PC-9 (cell line): ENCODE data around the gene ATP5ME. TPM values are rescaled to one million over a fixed set of nuclear protein-coding genes. Genes with fewer than 3 reads are reported as not detected.

Experiments
- BruUV-seq: library from RNA; stranded (reverse); fragments of 400-500 nt; replicated peaks from 2 replicates; lab custom pipeline; 2021; lab: Mats Ljungman, UMichigan
- CTCF ChIA-PET: fragments of 300-600 bp; sonication (Branson Sonifier 250); formaldehyde crosslinking; loops from one replicate; lab custom pipeline; 2022; ENCODE audit warnings: antibody characterized with exemption; lab: Charles Lee
- POLR2A ChIA-PET: fragments of 300-600 bp; sonication (Branson Sonifier 250); formaldehyde crosslinking; loops from one replicate; lab custom pipeline; 2022; ENCODE audit warnings: antibody characterized with exemption; ENCODE audit not compliant: unreplicated experiment; lab: Charles Lee
- DNase-seq, 2 experiments: peaks; one replicate each; pipeline versions ENCODE4 v3.0.0 to v3.0.0-alpha.2; 2015 to 2022; ENCODE audit warnings: mixed read lengths in 1 of 2
- H2AFZ ChIP-seq: fragments of 200-600 bp; sonication (generic); 2 replicates; pipeline ENCODE4 v1.8.1; 2017; ENCODE audit warnings: antibody characterized with exemption
- H3F3A ChIP-seq: fragments of 200-600 bp; sonication (generic); 2 replicates; pipeline ENCODE4 v1.8.1; 2017; ENCODE audit warnings: antibody characterized with exemption, mild to moderate bottlenecking, low read depth; ENCODE audit not compliant: insufficient read depth
- H3K27ac ChIP-seq: fragments of 200-600 bp; sonication (generic); 2 replicates; pipeline ENCODE4 v1.6.1; 2016; ENCODE audit warnings: mixed run types
- H3K27me3 ChIP-seq: fragments of 200-600 bp; sonication (generic); 2 replicates; pipeline ENCODE4 v1.6.1; 2016; ENCODE audit warnings: low read depth, mixed run types; ENCODE audit not compliant: insufficient read depth
- H3K36me3 ChIP-seq: fragments of 200-600 bp; sonication (generic); 2 replicates; pipeline ENCODE4 v1.6.1; 2016; ENCODE audit warnings: low read depth, mixed run types
- H3K4me1 ChIP-seq: fragments of 200-600 bp; sonication (generic); replicated peaks from 2 replicates; pipeline ENCODE4 v1.6.1; 2016; ENCODE audit warnings: mixed run types; ENCODE audit not compliant: insufficient read depth
- H3K4me2 ChIP-seq: fragments of 200-600 bp; sonication (generic); 2 replicates; pipeline ENCODE4 v1.6.1; 2017; ENCODE audit warnings: mixed run types
- H3K4me3 ChIP-seq: fragments of 200-600 bp; sonication (generic); 2 replicates; pipeline ENCODE4 v1.6.1; 2016; ENCODE audit warnings: mixed run types
- H3K79me2 ChIP-seq: fragments of 200-600 bp; sonication (generic); 2 replicates; pipeline ENCODE4 v1.6.1; 2017; ENCODE audit warnings: low read depth, mixed run types
- H3K9me2 ChIP-seq: fragments of 200-600 bp; sonication (generic); 2 replicates; pipeline ENCODE4 v1.8.1; 2017; ENCODE audit warnings: mild to moderate bottlenecking; ENCODE audit not compliant: insufficient read depth
- H3K9me3 ChIP-seq: fragments of 200-600 bp; sonication (generic); 2 replicates; pipeline ENCODE4 v1.8.1; 2016; ENCODE audit warnings: low read depth; ENCODE audit not compliant: insufficient read depth
- H4K20me1 ChIP-seq: fragments of 200-600 bp; sonication (generic); 2 replicates; pipeline ENCODE4 v1.8.1; 2017; ENCODE audit not compliant: insufficient read depth
- EZH2 ChIP-seq: fragments of 200-600 bp; sonication (generic); IDR thresholded peaks from 2 replicates; pipeline ENCODE4 v1.8.0; 2017; ENCODE audit warnings: antibody characterized with exemption, low read depth
- intact Hi-C: fragments of 100-400 bp; cut with micrococcal nuclease; formaldehyde crosslinking; loops from one replicate; pipeline ENCODE4 v1.10.0; 2022; ENCODE audit not compliant: unreplicated experiment
- total RNA-seq: library from RNA; stranded (reverse); gene quantifications from 2 replicates; pipeline ENCODE4 v1.2.3, GENCODE V29; 2021
- TF ChIP-seq, protein P1 (sequence below): fragments of 200-600 bp; sonication (generic); conservative IDR thresholded peaks from 2 replicates; pipeline ENCODE4 v1.6.1; 2017; ENCODE audit warnings: mixed run types, antibody characterized with exemption, mild to moderate bottlenecking, moderate library complexity

ATP5ME gene
- total RNA-seq, 1 experiment from 2014 or later: 334 TPM

DNA sequence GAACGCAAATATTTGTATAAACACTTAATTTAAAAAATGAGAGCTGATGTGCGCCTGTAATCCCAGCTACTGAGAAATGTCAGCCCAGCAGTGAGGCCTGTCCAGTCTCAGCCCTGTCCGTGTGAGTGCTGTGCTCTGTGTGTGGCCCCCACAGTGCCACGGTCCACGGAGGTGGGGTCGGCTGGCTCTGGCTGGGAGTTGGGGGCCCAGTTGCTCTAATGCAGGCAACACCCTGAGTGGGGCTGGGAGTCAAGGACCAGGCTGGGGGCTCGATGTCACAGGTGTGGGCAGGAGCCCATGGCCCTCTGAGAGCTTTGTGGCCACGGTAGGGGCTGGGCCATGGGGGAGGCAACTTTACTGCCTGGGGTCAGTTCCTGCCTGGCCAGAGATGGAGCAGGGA, 44.4 kb upstream of the ATP5ME start:
- no peaks in the 10 kb centered on the region for H3F3A ChIP-seq
- no TSS peak for BruUV-seq
- TF ChIP-seq, protein P1, sequence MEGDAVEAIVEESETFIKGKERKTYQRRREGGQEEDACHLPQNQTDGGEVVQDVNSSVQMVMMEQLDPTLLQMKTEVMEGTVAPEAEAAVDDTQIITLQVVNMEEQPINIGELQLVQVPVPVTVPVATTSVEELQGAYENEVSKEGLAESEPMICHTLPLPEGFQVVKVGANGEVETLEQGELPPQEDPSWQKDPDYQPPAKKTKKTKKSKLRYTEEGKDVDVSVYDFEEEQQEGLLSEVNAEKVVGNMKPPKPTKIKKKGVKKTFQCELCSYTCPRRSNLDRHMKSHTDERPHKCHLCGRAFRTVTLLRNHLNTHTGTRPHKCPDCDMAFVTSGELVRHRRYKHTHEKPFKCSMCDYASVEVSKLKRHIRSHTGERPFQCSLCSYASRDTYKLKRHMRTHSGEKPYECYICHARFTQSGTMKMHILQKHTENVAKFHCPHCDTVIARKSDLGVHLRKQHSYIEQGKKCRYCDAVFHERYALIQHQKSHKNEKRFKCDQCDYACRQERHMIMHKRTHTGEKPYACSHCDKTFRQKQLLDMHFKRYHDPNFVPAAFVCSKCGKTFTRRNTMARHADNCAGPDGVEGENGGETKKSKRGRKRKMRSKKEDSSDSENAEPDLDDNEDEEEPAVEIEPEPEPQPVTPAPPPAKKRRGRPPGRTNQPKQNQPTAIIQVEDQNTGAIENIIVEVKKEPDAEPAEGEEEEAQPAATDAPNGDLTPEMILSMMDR: no peak
- TF ChIP-seq EZH2: no peak
- intact Hi-C loops: no loop called here
- H3K27ac ChIP-seq: no peak overlapping the region
- H3K4me3 ChIP-seq: no peak overlapping the region
- no peak for DNase-seq
- H3K27me3 ChIP-seq: no peaks in the 10 kb centered on the region
- no peak overlapping the region for H3K4me2 ChIP-seq
- no peaks in the 10 kb centered on the region for H3K36me3 ChIP-seq
- no peaks in the 10 kb centered on the region for H3K9me2 ChIP-seq
- no peaks in the 10 kb centered on the region for H3K4me1 ChIP-seq
- POLR2A ChIA-PET: no interaction called here
- no peak overlapping the region for H2AFZ ChIP-seq
- peaks cover 41% of the 10 kb centered on the region for H3K79me2 ChIP-seq
- H4K20me1 ChIP-seq: peaks cover 30% of the 10 kb centered on the region
- CTCF ChIA-PET: no interaction called here
- no peaks in the 10 kb centered on the region for H3K9me3 ChIP-seq

DNA sequence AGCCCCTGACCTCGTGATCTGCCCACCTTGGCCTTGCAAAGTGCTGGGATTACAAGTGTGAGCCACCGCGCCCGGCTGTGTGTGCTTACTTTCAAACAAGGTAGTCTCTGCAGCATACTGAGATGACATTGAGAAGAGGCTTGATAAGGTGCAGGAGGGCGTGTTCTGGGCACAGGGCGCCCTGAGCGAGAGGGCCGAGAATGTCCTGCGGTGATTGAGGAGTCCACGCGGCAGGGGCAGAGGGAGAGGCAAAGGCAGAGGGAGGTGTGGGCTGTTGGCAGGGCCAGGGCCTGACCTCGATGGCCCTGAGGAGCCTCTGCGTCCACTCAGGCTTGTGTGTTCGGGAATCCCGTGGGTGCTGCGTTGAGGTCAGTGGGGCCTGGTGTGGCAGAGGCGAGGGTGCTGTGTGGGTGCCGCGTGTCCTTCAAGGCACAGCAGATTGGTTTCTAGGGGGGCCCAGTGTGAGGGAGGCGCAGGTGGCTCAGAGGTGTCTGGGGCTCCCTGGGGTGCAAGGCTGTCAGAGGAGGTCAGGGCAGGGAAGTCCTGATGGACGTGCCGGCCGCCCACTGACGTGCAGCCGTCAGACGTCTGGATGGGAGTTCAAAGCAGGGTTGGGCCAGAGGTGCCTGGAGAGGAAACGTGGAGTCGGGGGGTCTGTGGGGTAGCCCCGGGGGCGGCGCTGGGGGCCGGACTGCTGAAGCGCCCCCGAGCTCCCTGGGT, 43.7 kb upstream of the ATP5ME start:
- Histone ChIP-seq H2AFZ (no peak overlapping the region), H3K27me3 (no peaks in the 10 kb centered on the region), H3K4me3 (no peak overlapping the region), H3K4me1 (no peaks in the 10 kb centered on the region), H3F3A (no peaks in the 10 kb centered on the region), H3K9me3 (no peaks in the 10 kb centered on the region), H4K20me1 (peaks cover 34% of the 10 kb centered on the region), H3K79me2 (peaks cover 48% of the 10 kb centered on the region), H3K9me2 (no peaks in the 10 kb centered on the region), H3K4me2 (no peak overlapping the region), H3K27ac (no peak overlapping the region), H3K36me3 (no peaks in the 10 kb centered on the region)
- intact Hi-C loops: no loop called here
- POLR2A ChIA-PET: no interaction called here
- CTCF ChIA-PET: no interaction called here
- BruUV-seq: no TSS peak
- no peak for TF ChIP-seq EZH2
- TF ChIP-seq, protein P1: no peak
- no peak for DNase-seq

DNA sequence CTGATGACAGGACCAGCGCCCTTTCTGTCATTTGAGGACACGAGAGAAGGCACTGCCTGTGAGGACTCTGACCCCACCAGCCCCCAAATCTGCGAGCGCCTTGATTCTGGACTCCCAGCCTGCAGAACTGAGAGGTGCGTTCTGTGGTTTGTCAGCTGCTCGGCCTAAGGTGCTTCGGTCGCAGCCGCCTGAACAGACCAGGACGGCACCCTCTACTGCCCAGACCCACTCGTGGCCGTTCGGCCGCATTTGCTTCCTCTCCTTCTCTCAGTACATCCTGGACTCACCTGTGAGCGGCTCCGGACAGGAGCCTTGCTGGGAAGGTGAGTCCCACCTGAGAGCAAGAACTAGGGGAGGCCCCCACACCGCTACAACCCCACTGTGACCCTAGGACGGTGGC, 40.0 kb upstream of the ATP5ME start:
- POLR2A ChIA-PET: no interaction called here
- intact Hi-C loops: no loop called here

More for the DNA sequence above, 40.0 kb upstream of the ATP5ME start:
- H3K4me3 ChIP-seq: no peak overlapping the region
- no peak overlapping the region for H3K4me2 ChIP-seq
- no peaks in the 10 kb centered on the region for H3K27me3 ChIP-seq
- no peaks in the 10 kb centered on the region for H3K4me1 ChIP-seq
- peaks cover 65% of the 10 kb centered on the region for H3K79me2 ChIP-seq
- TF ChIP-seq, protein P1: no peak
- no peak for TF ChIP-seq EZH2
- CTCF ChIA-PET: no interaction called here
- H3K9me3 ChIP-seq: no peaks in the 10 kb centered on the region
- no peaks in the 10 kb centered on the region for H3K9me2 ChIP-seq
- no TSS peak for BruUV-seq
- H3K36me3 ChIP-seq: no peaks in the 10 kb centered on the region
- no peak overlapping the region for H2AFZ ChIP-seq
- peaks cover 4% of the 10 kb centered on the region; the same call in 1 of the 2 replicates for H3F3A ChIP-seq
- no peak for DNase-seq
- H3K27ac ChIP-seq: no peak overlapping the region
- peaks cover 54% of the 10 kb centered on the region for H4K20me1 ChIP-seq
